HCT116 (cell line): ENCODE results near the gene FRRS1L. TPM values are rescaled to one million over a fixed set of nuclear protein-coding genes. Genes with fewer than 3 reads are reported as not detected.

Source experiments
- ATAC-seq: fragments of 200-7000 bp; cut with Tn5 transposase; 2 replicates; pipeline ENCODE4 v1.9.1; 2020; ENCODE audit warnings: mild to moderate bottlenecking, moderate library complexity
- BruUV-seq: library from RNA; stranded (reverse); fragments of 400-500 nt; replicated peaks from 2 replicates; lab custom pipeline; 2021; lab: Mats Ljungman, UMichigan
- CTCF ChIA-PET: fragments of 300-600 bp; sonication (Branson Sonifier 250); formaldehyde crosslinking; loops from one replicate; lab custom pipeline; 2021; ENCODE audit warnings: antibody characterized with exemption; lab: Charles Lee
- POLR2A ChIA-PET: fragments of 300-600, 350-600 bp; sonication (Branson Sonifier 250); formaldehyde crosslinking; loops from one replicate; lab custom pipeline; 2021; ENCODE audit warnings: antibody characterized with exemption; lab: Charles Lee
- RAD21 ChIA-PET, 2 experiments: fragments of 300-600 bp; sonication (Branson Sonifier 250); formaldehyde crosslinking; loops; one replicate each; lab custom pipeline; 2023; ENCODE audit warnings: low total read pairs in 2 of 2; ENCODE audit not compliant: uncharacterized antibody in 2 of 2, unreplicated experiment in 2 of 2, low non-redundant PET in 1 of 2; lab: Charles Lee
- DNase-seq: peaks from one replicate; pipeline ENCODE4 v3.0.0-alpha.2; 2010; ENCODE audit warnings: low read depth, low spot score
- H2AFZ ChIP-seq: fragments of 200-600 bp; shearing (Covaris generic), sonication (generic); 2 replicates; pipeline ENCODE4 v1.6.1; 2017; ENCODE audit warnings: low read depth, mixed run types, mixed read lengths, antibody characterized with exemption, low read length; ENCODE audit not compliant: poor library complexity, severe bottlenecking
- H3K27ac ChIP-seq: 2 replicates; pipeline ENCODE4 v1.5.1; 2012; ENCODE audit warnings: low read depth, low read length
- H3K27me3 ChIP-seq: fragments of 200-600 bp; sonication (generic); 2 replicates; pipeline ENCODE4 v1.6.1; 2016; ENCODE audit warnings: mixed run types, low read length, mixed read lengths; ENCODE audit not compliant: insufficient read depth
- H3K36me3 ChIP-seq, 2 experiments: fragments of 200-500 bp in 1 of 2; fragments of 200-600 bp in 1 of 2; sonication (Bioruptor generic) in 1 of 2; sonication (generic) in 1 of 2; 2 replicates each; pipeline versions ENCODE4 v1.5.1 to v1.6.1; 2014 to 2016; ENCODE audit warnings: low read length in 2 of 2, inconsistent platforms in 1 of 2, mixed read lengths in 1 of 2, mixed run types in 1 of 2; ENCODE audit not compliant: insufficient read depth in 2 of 2, control insufficient read depth in 1 of 2
- H3K4me1 ChIP-seq, 2 experiments: fragments of 200-600 bp in 1 of 2; sonication (generic) in 1 of 2; 2 replicates each; pipeline versions ENCODE4 v1.5.1 to v1.6.1; 2012 to 2017; ENCODE audit warnings: low read length in 2 of 2, inconsistent platforms in 1 of 2, mild to moderate bottlenecking in 1 of 2, mixed read lengths in 1 of 2, mixed run types in 1 of 2, moderate library complexity in 1 of 2; ENCODE audit not compliant: insufficient read depth in 2 of 2, control insufficient read depth in 1 of 2
- H3K4me2 ChIP-seq: fragments of 200-600 bp; sonication (generic); 2 replicates; pipeline ENCODE4 v1.6.1; 2017; ENCODE audit warnings: mixed run types, low read length, mixed read lengths
- H3K4me3 ChIP-seq, 2 experiments: fragments of 200-600 bp in 1 of 2; sonication (generic) in 1 of 2; replicated peaks in 1 of 2; 2 replicates each; pipeline ENCODE4 v1.5.1; 2011 to 2016; ENCODE audit warnings: low read length in 2 of 2, control low read depth in 1 of 2, low read depth in 1 of 2, mild to moderate bottlenecking in 1 of 2, mixed read lengths in 1 of 2, mixed run types in 1 of 2
- H3K79me2 ChIP-seq: fragments of 200-600 bp; sonication (generic); 2 replicates; pipeline ENCODE4 v1.6.1; 2017; ENCODE audit warnings: mild to moderate bottlenecking, mixed run types, low read length, moderate library complexity, mixed read lengths; ENCODE audit not compliant: insufficient read depth
- H3K9ac ChIP-seq: fragments of 200-600 bp; sonication (generic); 2 replicates; pipeline ENCODE4 v1.6.1; 2016; ENCODE audit warnings: low read length, mixed read lengths
- H3K9me2 ChIP-seq: fragments of 200-600 bp; sonication (generic), shearing (Covaris generic); 2 replicates; pipeline ENCODE4 v1.6.1; 2017; ENCODE audit warnings: mixed run types, mild to moderate bottlenecking, moderate library complexity; ENCODE audit not compliant: insufficient read depth
- H3K9me3 ChIP-seq, 2 experiments: fragments of 200-500 bp in 1 of 2; fragments of 200-600 bp in 1 of 2; sonication (Bioruptor generic) in 1 of 2; sonication (generic) in 1 of 2; 2 replicates each; pipeline ENCODE4 v1.6.1; 2014 to 2017; ENCODE audit warnings: low read length in 2 of 2, mixed read lengths in 2 of 2, inconsistent platforms in 1 of 2, low read depth in 1 of 2, mild to moderate bottlenecking in 1 of 2, mixed run types in 1 of 2, moderate library complexity in 1 of 2; ENCODE audit not compliant: control insufficient read depth in 1 of 2, insufficient read depth in 1 of 2
- H4K20me1 ChIP-seq: fragments of 200-600 bp; sonication (generic), shearing (Covaris generic); 2 replicates; pipeline ENCODE4 v1.6.1; 2017; ENCODE audit warnings: mixed run types, mild to moderate bottlenecking, moderate library complexity; ENCODE audit not compliant: insufficient read depth
- CEBPB ChIP-seq: IDR thresholded peaks from 2 replicates; pipeline ENCODE4 v1.6.1; 2012; ENCODE audit warnings: low read depth
- ELF1 ChIP-seq: IDR thresholded peaks from 2 replicates; pipeline ENCODE4 v1.6.1; 2012; ENCODE audit warnings: low read depth, borderline replicate concordance
- JUND ChIP-seq: IDR thresholded peaks from 2 replicates; pipeline ENCODE4 v1.6.1; 2012
- MAX ChIP-seq: IDR thresholded peaks from 2 replicates; pipeline ENCODE4 v1.6.1; 2012
- POLR2AphosphoS5 ChIP-seq: IDR thresholded peaks from 2 replicates; pipeline ENCODE4 v1.6.1; 2011; ENCODE audit warnings: mild to moderate bottlenecking, low read depth, low read length, moderate library complexity
- REST ChIP-seq: IDR thresholded peaks from 2 replicates; pipeline ENCODE4 v1.6.1; 2012; ENCODE audit warnings: low read depth
- SP1 ChIP-seq: IDR thresholded peaks from 2 replicates; pipeline ENCODE4 v1.6.1; 2012; ENCODE audit warnings: low read depth
- ZBTB33 ChIP-seq: IDR thresholded peaks from 2 replicates; pipeline ENCODE4 v1.6.1; 2011; ENCODE audit warnings: mild to moderate bottlenecking, low read length, moderate library complexity; ENCODE audit not compliant: insufficient replicate concordance; ENCODE audit errors: extremely low read depth
- ZFX ChIP-seq: fragments of 450-650 bp; IDR thresholded peaks from 2 replicates; pipeline ENCODE4 v1.6.1; 2017
- ZNF274 ChIP-seq: fragments of 200-500 bp; sonication (Bioruptor generic); IDR thresholded peaks from 2 replicates; pipeline ENCODE4 v1.6.1; 2014; ENCODE audit warnings: mild to moderate bottlenecking, low read depth, low read length, inconsistent platforms
- intact Hi-C: fragments of 100-400 bp; cut with micrococcal nuclease; formaldehyde crosslinking; loops from 2 replicates; pipeline ENCODE4 v1.10.0; 2022
- total RNA-seq: library from RNA; stranded (reverse); gene quantifications from one replicate; pipeline ENCODE4 v1.2.1, GENCODE V29; 2021; ENCODE audit not compliant: unreplicated experiment

The FRRS1L gene
- total RNA-seq, 1 experiment from 2014 or later, result not detected

GRCh38 chr9:109181284-109181683 is 14.2 kb upstream of the FRRS1L start:
- peaks cover 0 to 10% of the 10 kb centered on the region in 2 experiments; a peak in 1 of 4 replicates for H3K4me1 ChIP-seq
- ATAC-seq, result no peak
- ChIA-PET POLR2A (no interaction called here), RAD21 (no interaction called here), CTCF (interaction anchor here (1.2 to 1.4 kb wide), 2 partner anchors 18 to 164 kb away, joined by 3 to 5 read pairs; no protein-coding TSS in a partner anchor)
- H3K36me3 ChIP-seq, result no peaks in the 10 kb centered on the region
- no peak overlapping the region for H3K4me2 ChIP-seq
- H3K27ac ChIP-seq, result no peak overlapping the region
- H3K9ac ChIP-seq, result no peak overlapping the region
- BruUV-seq, result no TSS peak
- H2AFZ ChIP-seq, result no peak overlapping the region
- H3K4me3 ChIP-seq, result no peak overlapping the region
- TF ChIP-seq ZFX, result no peak
- TF ChIP-seq ELF1, result no peak
- TF ChIP-seq REST, result no peak
- no peak for TF ChIP-seq JUND
- TF ChIP-seq CEBPB, result no peak
- no peak for TF ChIP-seq ZNF274
- TF ChIP-seq ZBTB33, result no peak
- TF ChIP-seq POLR2AphosphoS5, result no peak
- TF ChIP-seq MAX, result no peak
- no peak for TF ChIP-seq SP1
- DNase-seq, result no peak
- H4K20me1 ChIP-seq, result no peaks in the 10 kb centered on the region
- H3K9me3 ChIP-seq, result no peaks in the 10 kb centered on the region
- no peaks in the 10 kb centered on the region for H3K79me2 ChIP-seq
- intact Hi-C loops, result no loop called here
- H3K9me2 ChIP-seq, result no peaks in the 10 kb centered on the region
- H3K27me3 ChIP-seq, result no peaks in the 10 kb centered on the region
